ENCODE data around the gene PYM1. TPM values are rescaled to one million over a fixed set of nuclear protein-coding genes. Genes with fewer than 3 reads are reported as not detected.

PYM1 gene
- total RNA-seq, result 10 to 100 TPM in 3 of 4 donors, 1 to 10 TPM in 1; 8.2 to 26.8 (median 21.9) TPM

DNA sequence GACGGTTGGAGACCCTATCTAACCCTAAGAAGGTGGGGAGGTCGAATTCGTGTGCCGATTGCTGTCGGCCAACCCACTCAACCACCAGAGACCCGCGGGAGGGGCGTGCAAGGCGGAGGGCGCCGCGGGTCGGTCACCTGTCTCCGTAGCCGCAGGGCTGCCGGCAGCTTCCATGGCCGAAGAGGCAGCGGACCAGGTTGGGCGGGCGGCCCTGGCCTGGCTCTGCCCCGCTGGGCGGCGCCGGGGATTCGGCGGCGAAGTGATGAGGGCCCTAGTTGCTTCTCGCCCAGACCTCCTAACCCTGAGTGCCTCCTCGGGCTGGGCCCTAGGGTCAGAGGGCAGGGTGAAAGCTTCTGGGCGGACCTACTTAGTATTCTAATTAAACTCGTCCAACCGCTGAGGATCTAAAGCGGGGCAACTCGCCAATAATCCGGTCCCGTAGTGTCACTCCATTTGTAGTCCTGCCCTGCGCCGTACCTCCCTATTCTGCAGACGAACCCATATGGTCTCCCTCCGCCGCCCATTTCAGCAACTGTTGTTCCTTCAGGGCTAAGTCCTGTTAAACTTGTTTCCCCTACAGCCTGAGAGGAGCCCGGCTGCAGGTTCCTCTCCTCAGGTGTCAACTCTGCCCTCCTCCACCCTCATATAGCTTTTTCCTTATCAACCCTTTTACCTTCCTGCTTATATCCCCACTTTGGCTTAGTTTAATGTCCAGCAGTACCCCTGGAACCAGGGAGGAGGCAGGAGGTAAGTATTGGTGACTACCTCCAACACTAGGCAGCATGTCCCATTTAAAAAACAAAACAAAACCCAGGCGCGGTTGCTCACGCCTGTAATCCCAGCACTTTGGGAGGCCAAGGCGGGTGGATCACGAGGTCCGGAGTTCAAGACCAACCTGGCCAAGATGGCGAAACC lies at the start of gene PYM1:
Gene PYM1, minus strand, starts transcription at position 307 of the 915 bp plus-strand sequence. Its CDS starts 133 bp downstream, at position 174.
- DNase-seq, result peak; percentile 72 to 83
- H3K27ac ChIP-seq, result peak within 1 kb of the TSS; percentile 91 to 95
- no peaks in the 10 kb centered on the region for H3K36me3 ChIP-seq
- no peaks in the 10 kb centered on the region for H3K27me3 ChIP-seq
- peak within 1 kb of the TSS; percentile 62 to 80 for H3K4me3 ChIP-seq
- H3K9me3 ChIP-seq, result no peaks in the 10 kb centered on the region
- TF ChIP-seq POLR2A (IDR thresholded peaks at IDR 0.05), result peak in 1 of 2 donors; percentile 14
- TF ChIP-seq, protein P1, sequence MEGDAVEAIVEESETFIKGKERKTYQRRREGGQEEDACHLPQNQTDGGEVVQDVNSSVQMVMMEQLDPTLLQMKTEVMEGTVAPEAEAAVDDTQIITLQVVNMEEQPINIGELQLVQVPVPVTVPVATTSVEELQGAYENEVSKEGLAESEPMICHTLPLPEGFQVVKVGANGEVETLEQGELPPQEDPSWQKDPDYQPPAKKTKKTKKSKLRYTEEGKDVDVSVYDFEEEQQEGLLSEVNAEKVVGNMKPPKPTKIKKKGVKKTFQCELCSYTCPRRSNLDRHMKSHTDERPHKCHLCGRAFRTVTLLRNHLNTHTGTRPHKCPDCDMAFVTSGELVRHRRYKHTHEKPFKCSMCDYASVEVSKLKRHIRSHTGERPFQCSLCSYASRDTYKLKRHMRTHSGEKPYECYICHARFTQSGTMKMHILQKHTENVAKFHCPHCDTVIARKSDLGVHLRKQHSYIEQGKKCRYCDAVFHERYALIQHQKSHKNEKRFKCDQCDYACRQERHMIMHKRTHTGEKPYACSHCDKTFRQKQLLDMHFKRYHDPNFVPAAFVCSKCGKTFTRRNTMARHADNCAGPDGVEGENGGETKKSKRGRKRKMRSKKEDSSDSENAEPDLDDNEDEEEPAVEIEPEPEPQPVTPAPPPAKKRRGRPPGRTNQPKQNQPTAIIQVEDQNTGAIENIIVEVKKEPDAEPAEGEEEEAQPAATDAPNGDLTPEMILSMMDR (IDR thresholded peaks at IDR 0.05), result no peak
- intact Hi-C loops (cut with DNase I; ENCODE audit: low total_unique reads), result no loop called here
- H3K4me1 ChIP-seq, result peaks cover 6 to 11% of the 10 kb centered on the region in 2 donors

DNA sequence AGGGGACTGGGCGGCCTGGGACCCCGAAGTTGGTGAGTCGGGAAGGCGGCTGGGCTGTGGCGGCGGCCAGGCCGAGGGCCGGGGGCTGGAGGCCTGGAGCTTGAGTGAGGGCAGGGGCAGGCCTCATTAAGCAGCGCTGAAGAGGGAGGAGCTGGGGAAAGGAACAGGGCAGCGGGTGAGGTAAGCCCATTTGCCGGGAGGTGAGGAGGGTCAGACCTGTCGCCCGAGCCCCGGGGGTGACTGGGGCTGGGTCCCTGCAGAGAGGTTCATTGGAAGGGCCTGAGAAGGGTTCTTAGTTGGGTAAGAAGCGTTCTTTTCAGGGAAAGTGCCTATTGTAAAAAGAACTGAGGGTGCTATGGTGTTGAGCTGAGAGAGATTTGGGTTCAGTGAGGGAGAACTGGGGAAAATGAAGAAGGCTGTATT lies 46.6 kb upstream of the PYM1 start:
- H3K9me3 ChIP-seq, result no peaks in the 10 kb centered on the region
- H3K4me1 ChIP-seq, result peaks cover 0 to 6% of the 10 kb centered on the region in 2 donors
- TF ChIP-seq POLR2A (IDR thresholded peaks at IDR 0.05), result no peak
- TF ChIP-seq, protein P1 (IDR thresholded peaks at IDR 0.05), result no peak
- H3K4me3 ChIP-seq, result peak overlapping the region; percentile 95 to 97
- no peaks in the 10 kb centered on the region for H3K27me3 ChIP-seq
- no peak for DNase-seq
- H3K27ac ChIP-seq, result peak overlapping the region; percentile 93 to 98
- no peaks in the 10 kb centered on the region for H3K36me3 ChIP-seq
- intact Hi-C loops (cut with DNase I; ENCODE audit: low total_unique reads), result no loop called here

DNA sequence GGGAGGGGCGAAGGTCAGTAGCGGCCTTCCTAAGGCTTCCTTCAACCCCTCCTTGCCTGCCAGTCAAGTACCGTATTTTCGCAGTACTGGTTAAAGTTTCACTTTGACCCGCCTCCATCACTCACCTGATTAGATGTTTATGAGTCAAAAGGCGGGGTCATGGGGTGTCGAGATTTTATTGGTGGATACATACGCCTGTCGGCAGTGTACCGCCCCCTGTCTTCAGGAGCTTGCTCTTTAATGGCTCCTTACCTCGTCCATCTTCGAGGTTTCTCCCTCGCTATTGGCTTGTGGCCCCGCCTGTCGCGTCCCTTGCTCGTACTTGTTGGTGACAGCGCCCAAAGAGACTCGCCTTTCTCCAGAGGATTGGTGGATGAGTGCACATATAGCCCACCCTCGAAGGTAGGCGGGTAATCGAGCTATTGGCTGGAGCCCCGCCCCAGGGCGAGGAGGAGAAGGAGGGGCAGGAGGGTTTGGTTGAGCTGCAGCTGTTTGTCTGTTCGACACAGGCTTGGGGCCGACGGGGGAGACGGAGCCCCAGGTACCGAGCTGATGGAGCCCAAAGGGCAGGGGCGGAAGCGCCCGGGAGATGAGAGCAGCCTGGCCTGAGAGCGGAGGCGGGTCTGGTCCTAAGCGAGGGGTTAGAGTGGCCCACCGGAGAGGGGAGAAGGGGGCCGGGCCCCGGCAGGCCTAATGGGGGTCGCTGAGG lies 46.1 kb upstream of the PYM1 start, which contains the start of gene RAB5B:
Gene RAB5B, plus strand, starts transcription at position 480 of the 709 bp plus-strand sequence. CDS start 12,883 bp downstream, outside the sequence.
- peak within 1 kb of the TSS; percentile 95 to 97 for H3K4me3 ChIP-seq
- H3K36me3 ChIP-seq, result no peaks in the 10 kb centered on the region
- H3K27ac ChIP-seq, result peak within 1 kb of the TSS; percentile 93 to 98
- peak; percentile 99 to 100 for DNase-seq
- no peaks in the 10 kb centered on the region for H3K9me3 ChIP-seq
- H3K4me1 ChIP-seq, result peaks cover 0 to 6% of the 10 kb centered on the region in 2 donors
- peak; percentile 96 to 98 for TF ChIP-seq POLR2A (IDR thresholded peaks at IDR 0.05)
- TF ChIP-seq, protein P1 (IDR thresholded peaks at IDR 0.05), result peak in 1 of 4 experiments; percentile 34
- H3K27me3 ChIP-seq, result no peaks in the 10 kb centered on the region
- intact Hi-C loops (cut with DNase I; ENCODE audit: low total_unique reads), result no loop called here

DNA sequence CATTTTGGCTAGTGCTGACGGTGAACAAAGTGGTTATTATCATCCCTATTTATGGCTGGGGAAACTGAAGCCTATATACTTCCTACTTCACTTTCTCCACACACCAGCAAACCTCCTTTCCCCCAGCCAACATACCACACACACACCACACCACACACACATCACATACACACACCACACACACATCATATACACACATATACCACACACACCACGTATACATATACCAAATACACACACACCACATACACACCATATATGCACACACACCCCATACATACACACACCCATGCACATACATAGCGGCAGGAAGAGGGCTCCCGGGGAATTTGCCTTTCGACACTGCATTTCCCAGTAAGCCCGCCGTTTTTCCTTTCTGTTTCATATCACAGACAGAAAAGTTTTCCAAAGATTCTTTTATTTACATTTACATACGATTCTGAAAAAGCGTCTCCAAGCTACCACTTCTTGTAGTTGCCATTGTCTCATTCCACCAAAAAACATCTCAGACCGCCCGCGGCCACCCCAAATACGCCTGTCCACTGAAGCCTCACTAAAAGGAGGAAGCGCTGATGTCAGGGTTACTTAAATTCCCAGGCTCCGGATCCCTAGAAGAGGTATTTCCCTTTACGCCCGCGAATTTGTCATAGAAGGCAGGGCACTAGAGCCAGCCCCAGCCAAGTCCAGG lies 45.4 kb upstream of the PYM1 start:
- no peaks in the 10 kb centered on the region for H3K9me3 ChIP-seq
- peaks cover 0 to 6% of the 10 kb centered on the region in 2 donors for H3K4me1 ChIP-seq
- no peaks in the 10 kb centered on the region for H3K27me3 ChIP-seq
- peak overlapping the region; percentile 87 to 94 for H3K27ac ChIP-seq
- no peaks in the 10 kb centered on the region for H3K36me3 ChIP-seq
- intact Hi-C loops (cut with DNase I; ENCODE audit: low total_unique reads), result no loop called here
- TF ChIP-seq POLR2A (IDR thresholded peaks at IDR 0.05), result peak; percentile 45 to 90
- TF ChIP-seq, protein P1 (IDR thresholded peaks at IDR 0.05), result no peak
- H3K4me3 ChIP-seq, result peak overlapping the region; percentile 35 to 67
- DNase-seq, result no peak
